Glomerular visceral epithelial cell (primary cell): ENCODE data around the gene CSH2.
"Not testable (repeated sequence)": the region's sequence is repeated elsewhere in the genome, so short reads cannot be mapped to it uniquely, and the experiment has no call there.

Experiments used
- DNase-seq: peaks from one replicate; pipeline ENCODE4 v3.0.0-alpha.2; 2016; ENCODE audit errors: extremely low spot score

CSH2 gene

DNA sequence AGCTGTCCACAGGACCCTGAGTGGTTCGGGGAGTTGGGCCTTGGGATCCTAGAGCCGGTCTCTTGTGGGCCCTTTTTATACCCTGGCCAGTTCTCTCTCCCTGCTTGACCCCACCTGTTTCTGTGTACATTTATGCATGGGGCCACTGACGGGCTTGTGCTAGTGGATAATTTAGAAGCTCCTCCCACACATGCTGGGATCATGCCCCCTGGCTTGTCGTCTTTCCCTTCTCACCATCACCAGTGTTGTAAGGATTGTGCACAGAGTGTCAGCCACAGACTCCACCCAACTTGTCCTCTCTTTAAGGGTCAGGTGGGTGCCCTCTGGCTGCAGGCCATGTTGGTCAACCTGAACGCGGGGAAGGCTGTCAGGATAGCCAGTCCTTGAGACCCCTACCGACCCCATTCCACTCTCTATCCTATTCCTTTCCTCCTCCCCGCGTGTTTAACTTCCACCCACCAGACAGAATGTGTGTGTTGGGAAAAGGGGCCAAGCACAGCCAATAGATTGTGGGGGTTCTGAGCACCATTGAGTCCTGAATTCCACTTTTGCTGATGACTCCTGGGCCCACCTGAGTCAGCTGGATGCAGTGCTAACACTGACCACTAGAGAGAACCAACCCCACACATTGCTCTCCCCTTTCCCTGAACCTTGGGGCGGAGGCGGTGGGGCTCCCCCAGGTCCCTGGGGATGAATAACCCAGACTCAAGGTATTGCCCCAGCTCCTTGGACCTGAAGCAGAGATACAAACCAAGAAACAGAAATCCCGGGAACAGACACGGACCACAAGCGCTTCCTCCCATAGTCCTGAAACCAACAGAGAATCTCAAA, 23.3 kb upstream of the CSH2 start, which contains the start of gene CSH1:
Gene CSH1 (minus strand): TSS at position 51 of the 831 bp plus-strand sequence. CDS start 63 bp downstream, outside the sequence.
- not testable (repeated sequence) for DNase-seq

GRCh38 chr17:63894821-63895220, 21.3 kb upstream of the CSH2 start:
- DNase-seq, result not testable (repeated sequence)

- DNase-seq, result not testable (repeated sequence)
Observed at GRCh38 chr17:63894021-63894420, 20.5 kb upstream of the CSH2 start.

DNA sequence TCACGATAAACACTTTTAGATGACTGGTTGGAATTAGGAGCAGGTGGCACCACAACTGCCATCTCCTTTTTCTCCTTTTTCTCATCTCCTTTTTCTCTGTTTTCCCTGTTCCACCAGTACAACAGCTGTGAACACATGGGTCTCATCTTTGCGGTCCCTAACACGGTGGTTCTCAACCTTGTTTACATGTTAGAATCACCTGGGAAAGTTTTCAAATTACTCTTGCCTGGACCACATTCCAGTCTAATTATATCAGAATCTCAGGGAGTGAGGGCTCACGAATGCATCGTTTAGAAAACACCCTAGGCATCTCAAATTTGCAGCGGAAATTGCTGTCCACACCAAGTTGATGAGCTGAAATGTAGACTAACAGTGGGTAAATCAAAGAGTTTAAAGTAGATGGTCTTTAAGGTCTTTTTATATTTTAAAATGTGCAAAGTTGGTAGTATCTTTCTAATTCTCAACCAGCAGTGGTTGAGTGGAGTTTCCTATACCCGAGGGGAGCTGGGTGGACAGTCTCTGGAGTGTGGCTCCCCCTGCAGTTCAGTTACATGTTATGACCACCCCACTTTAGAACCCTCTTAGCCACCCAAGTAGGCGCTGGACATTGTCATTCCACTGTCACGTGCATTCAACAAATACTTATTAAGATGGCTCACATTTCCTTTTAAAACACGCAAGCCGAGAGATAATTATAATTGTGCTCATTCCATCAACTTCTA, 19.0 kb upstream of the CSH2 start:
- DNase-seq, result not testable (repeated sequence)

GRCh38 chr17:63889026-63889848, 15.8 kb upstream of the CSH2 start:
- peak; percentile 26 for DNase-seq

DNA sequence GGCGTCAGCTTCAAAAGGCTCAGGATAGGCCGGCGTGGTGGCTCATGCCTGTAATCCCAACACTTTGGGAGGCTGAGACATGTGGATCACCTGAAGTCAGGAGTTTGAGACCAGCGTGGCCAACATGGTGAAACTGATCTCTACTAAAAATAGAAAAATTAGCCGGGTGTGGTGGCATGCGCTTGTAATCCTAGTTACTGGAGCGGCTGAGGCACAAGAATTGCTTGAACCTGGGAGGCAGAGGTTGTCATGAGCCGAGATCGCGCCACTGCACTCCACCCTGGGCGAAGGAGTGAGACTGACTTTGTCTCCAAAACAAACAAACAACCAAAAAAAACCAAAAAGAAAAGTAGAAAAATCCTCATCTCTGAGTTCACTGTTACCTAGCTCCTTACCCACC, 11.6 kb upstream of the CSH2 start:
- not testable (repeated sequence) for DNase-seq

DNA sequence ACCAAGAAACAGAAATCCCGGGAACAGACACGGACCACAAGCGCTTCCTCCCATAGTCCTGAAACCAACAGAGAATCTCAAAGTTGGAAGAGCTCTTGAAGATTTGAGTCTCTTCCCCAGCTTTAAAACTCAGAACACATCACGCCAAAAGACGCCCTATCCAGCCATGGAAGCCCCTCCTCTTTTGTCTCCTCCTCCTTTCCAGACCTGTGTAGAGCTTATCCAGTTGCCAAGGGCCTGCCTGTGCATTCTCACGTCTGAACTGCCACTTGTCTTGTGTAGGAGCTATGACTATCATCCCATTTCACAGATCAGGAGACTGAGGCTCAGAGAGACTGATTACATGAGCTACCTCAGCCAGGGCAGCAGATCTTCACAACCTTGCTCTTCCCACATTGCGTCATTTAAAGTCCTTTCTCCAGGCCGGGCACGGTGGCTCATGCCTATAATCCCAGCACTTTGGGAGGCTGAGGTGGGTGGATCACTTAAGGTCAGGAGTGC, 9.2 kb upstream of the CSH2 start:
- DNase-seq, result not testable (repeated sequence)

DNA sequence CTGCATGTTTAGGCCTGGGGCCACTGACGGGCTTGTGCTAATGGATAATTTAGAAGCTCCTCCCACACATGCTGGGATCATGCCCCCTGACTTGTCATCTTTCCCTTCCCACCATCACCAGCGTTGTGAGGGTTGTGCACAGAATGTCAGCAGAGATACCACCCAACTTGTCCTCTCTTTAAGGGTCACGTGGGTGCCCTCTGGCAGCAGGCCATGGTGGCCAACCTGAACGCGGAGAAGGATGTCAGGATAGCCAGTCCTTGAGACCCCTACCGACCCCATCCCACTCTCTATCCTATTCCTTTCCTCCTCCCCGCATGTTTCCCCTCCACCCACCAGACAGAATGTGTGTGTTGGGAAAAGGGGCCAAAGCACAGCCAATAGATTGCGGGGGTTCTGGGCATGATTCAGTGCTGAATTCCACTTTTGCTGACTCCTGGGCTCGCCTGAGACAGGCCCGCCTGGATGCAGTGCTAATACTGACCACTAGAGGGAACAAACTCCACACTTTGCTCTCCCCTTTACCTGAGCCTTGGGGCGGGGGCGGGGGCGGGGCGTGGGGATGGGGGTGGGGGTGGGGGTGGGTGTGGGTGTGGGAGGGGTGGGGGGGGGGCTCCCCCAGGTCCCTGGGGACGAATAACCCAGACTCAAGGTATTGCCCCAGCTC, 8.6 kb upstream of the CSH2 start, which contains the start of gene GH2:
Gene GH2 (minus strand): TSS at position 10 of the 667 bp plus-strand sequence. CDS start 143 bp downstream, outside the sequence.
- peak; percentile 54 for DNase-seq

DNA sequence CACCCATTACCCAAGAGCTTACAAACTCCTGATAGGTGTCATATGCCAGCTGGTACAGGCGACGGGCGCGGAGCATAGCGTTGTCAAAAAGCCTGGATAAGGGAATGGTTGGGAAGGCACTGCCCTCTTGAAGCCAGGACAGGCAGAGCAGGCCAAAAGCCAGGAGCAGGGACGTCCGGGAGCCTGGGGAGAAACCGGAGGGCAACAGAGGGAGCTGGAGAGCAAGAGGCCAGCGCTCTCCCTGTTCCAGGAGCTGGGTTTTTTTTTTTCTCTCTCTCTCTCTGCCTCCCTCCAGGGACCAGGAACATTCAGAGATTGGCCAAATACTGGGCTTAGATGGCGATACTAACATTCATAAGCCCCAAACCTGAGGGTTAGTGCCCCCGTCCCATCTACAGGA, 7.9 kb upstream of the CSH2 start:
- not testable (repeated sequence) for DNase-seq

- DNase-seq, result no peak
Observed at GRCh38 chr17:63880706-63881105, 7.2 kb upstream of the CSH2 start.

DNA sequence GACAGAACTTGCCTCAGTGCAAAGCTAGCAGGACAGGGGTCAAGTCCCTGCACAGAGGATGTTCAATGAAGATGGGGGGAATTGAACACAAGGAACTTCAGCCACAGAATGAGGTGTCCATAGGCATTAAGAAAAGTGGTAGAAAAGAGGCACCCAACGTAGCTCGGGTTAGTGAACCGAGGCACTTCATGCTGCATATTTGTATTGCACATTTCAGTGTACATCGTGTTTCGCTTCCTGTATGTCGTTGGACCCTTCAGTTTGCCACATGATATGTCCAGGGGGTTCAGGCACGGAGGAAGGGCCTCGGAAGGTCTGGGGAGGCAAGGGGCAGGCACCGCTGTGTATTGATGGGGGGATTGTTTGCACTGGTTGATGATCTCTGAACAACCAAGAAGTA, 4.9 kb upstream of the CSH2 start:
- DNase-seq, result not testable (repeated sequence)

- DNase-seq, result not testable (repeated sequence)
Observed at GRCh38 chr17:63874693-63875092, 1.2 kb upstream of the CSH2 start.

GRCh38 chr17:63874061-63874626, 667 bp upstream of the CSH2 start:
- DNase-seq, result not testable (repeated sequence)

DNA sequence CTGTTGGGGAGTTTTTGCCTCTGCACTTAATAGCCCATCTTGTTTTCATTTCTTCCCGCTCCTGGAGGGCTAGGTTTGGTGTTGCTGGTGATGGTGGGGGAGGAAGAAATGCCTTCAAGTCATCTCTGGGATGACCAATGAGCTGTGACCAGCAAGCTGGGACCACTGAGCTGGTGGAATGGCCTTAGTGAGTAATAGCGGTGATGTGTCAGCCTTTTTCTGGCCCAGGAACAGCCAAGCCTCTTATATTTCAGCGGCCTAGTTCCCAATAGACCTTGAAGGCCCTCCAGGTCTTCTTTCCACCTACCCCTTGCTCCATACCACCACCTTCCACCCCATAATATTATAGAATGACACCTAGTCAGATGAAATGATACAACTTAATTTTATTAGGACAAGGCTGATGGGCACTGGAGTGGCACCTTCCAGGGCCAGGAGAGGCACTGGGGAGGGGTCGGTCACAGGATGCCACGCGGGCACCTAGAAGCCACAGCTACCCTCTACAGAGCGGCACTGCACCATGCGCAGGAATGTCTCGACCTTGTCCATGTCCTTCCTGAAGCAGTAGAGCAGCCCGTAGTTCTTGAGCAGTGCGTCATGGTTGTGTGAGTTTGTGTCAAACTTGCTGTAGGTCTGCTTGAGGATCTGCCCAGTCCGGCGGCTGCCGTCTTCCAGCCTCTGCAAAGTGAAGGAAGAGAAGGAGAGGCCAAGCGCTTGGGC, 1.7 kb downstream of the CSH2 start:
- peak; percentile 49 for DNase-seq

- DNase-seq, result not testable (repeated sequence)
Observed at GRCh38 chr17:63870292-63870665, 3.2 kb downstream of the CSH2 start.

GRCh38 chr17:63869491-63870291, 3.8 kb downstream of the CSH2 start:
- not testable (repeated sequence) for DNase-seq

DNA sequence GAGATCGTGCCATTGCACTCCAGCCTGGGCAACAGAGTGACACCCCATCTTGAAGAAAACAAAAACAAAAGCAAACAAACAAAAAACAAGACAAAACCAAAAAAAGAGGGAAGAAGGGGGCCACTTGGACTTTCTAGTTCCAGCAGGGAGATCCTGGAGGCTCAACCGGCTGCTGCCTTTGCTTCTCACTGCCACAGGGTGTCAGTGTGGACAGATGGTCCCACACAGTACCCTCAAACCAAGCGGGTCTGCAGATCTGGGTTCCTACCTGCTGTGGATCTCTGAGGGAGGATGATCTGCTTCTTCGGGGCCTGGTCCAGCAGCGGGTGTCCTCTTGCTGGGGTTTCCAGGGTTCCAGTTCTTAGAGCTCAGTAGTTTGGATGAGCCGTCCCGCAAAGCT, 6.9 kb downstream of the CSH2 start:
- DNase-seq, result not testable (repeated sequence)

GRCh38 chr17:63859257-63859656, 14.2 kb downstream of the CSH2 start:
- DNase-seq, result no peak

GRCh38 chr17:63856425-63856824, 17.1 kb downstream of the CSH2 start:
- not testable (repeated sequence) for DNase-seq
